DOHH2 (cell line): Measurements from ENCODE around the gene BDKRB2.

ENCODE experiments used
- H3F3A ChIP-seq: fragments of 200-600 bp; sonication (generic), shearing (Covaris generic); 2 replicates; pipeline ENCODE4 v1.6.0; 2016; ENCODE audit warnings: antibody characterized with exemption, mild to moderate bottlenecking; ENCODE audit not compliant: control insufficient read depth, insufficient read depth
- H3K27ac ChIP-seq: fragments of 200-600 bp; sonication (generic); 2 replicates; pipeline ENCODE4 v1.5.1; 2014; ENCODE audit warnings: low read depth, mild to moderate bottlenecking, low read length, moderate library complexity
- H3K27me3 ChIP-seq: fragments of 200-600 bp; sonication (generic); 2 replicates; pipeline ENCODE4 v1.6.1; 2014; ENCODE audit warnings: mild to moderate bottlenecking, low read length, mixed read lengths; ENCODE audit not compliant: control insufficient read depth
- H3K36me3 ChIP-seq: fragments of 200-600 bp; sonication (generic); 2 replicates; pipeline ENCODE4 v1.6.1; 2014; ENCODE audit warnings: mild to moderate bottlenecking, low read length, moderate library complexity, mixed read lengths; ENCODE audit not compliant: control insufficient read depth
- H3K4me1 ChIP-seq: fragments of 200-600 bp; sonication (generic); 2 replicates; pipeline ENCODE4 v1.6.1; 2014; ENCODE audit warnings: mild to moderate bottlenecking, low read length, mixed read lengths; ENCODE audit not compliant: control insufficient read depth
- H3K4me2 ChIP-seq: fragments of 200-600 bp; sonication (generic); 2 replicates; pipeline ENCODE4 v1.6.0; 2014; ENCODE audit warnings: mild to moderate bottlenecking, low read length, moderate library complexity
- H3K4me3 ChIP-seq: fragments of 200-600 bp; sonication (generic); 2 replicates; pipeline ENCODE4 v1.5.1; 2014; ENCODE audit warnings: mild to moderate bottlenecking, low read length, mixed read lengths
- H3K79me2 ChIP-seq: fragments of 200-600 bp; sonication (generic); 2 replicates; pipeline ENCODE4 v1.6.1; 2014; ENCODE audit warnings: mild to moderate bottlenecking, low read length, mixed read lengths; ENCODE audit not compliant: control insufficient read depth
- H3K9me2 ChIP-seq: fragments of 200-600 bp; sonication (generic); replicated peaks from 2 replicates; pipeline ENCODE4 v1.6.1; 2014; ENCODE audit warnings: mild to moderate bottlenecking, low read length, mixed read lengths; ENCODE audit not compliant: control insufficient read depth
- H3K9me3 ChIP-seq: fragments of 200-600 bp; sonication (generic); 2 replicates; pipeline ENCODE4 v1.6.1; 2014; ENCODE audit warnings: antibody characterized with exemption, low read length, mixed read lengths; ENCODE audit not compliant: control insufficient read depth, insufficient read depth
- H4K20me1 ChIP-seq: fragments of 200-600 bp; sonication (generic); 2 replicates; pipeline ENCODE4 v1.6.0; 2014; ENCODE audit warnings: low read depth, mild to moderate bottlenecking, antibody characterized with exemption, low read length, moderate library complexity; ENCODE audit not compliant: control insufficient read depth, insufficient read depth
- CTCF ChIP-seq: fragments of 200-600 bp; sonication (generic); IDR thresholded peaks from one replicate; pipeline ENCODE4 v1.5.1; 2014; ENCODE audit warnings: antibody characterized with exemption, mild to moderate bottlenecking, low read depth, low read length; ENCODE audit not compliant: poor library complexity, severe bottlenecking
- EZH2phosphoT487 ChIP-seq: fragments of 200-600 bp; sonication (generic); IDR thresholded peaks from 2 replicates; pipeline ENCODE4 v1.6.1; 2017; ENCODE audit warnings: borderline replicate concordance, mild to moderate bottlenecking, antibody characterized with exemption, low read length, moderate library complexity, mixed read lengths

BDKRB2 gene

GRCh38 chr14:96257900-96258299, 53.3 kb downstream of the BDKRB2 start:
- Histone ChIP-seq H3K27me3 (peaks cover 15% of the 10 kb centered on the region), H3K27ac (no peak overlapping the region), H3K4me1 (no peaks in the 10 kb centered on the region), H4K20me1 (no peaks in the 10 kb centered on the region), H3K4me2 (no peak overlapping the region), H3K36me3 (no peaks in the 10 kb centered on the region), H3K9me2 (no peaks in the 10 kb centered on the region), H3F3A (no peaks in the 10 kb centered on the region), H3K9me3 (no peaks in the 10 kb centered on the region), H3K4me3 (no peak overlapping the region), H3K79me2 (no peaks in the 10 kb centered on the region)
- no peak for TF ChIP-seq CTCF
- no peak for TF ChIP-seq EZH2phosphoT487

DNA sequence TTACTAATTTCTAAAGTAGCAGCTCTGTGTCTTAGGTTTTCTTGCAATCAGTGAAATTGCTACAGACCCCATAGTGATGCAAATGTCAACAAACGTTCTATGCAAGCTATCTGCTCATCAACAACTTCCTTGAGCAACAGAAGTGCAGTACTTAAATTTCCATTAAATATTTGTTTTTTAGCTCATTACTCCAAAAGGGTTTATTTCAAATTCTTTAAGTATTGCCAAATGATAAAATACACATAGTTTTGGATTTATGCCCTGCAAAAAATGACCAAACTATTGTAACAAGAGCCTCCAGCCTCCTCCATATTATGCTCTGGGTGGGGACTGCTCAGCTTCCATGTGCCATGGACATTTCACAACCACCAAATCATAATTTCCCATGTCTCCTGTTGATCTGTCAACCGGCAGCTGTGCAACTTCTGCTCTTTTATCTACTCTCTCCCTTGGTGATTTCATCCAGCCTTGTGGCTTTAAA, 55.7 kb downstream of the BDKRB2 start:
- H3K4me3 ChIP-seq, result no peak overlapping the region
- H3K27me3 ChIP-seq, result peaks cover 13% of the 10 kb centered on the region
- no peak overlapping the region for H3K27ac ChIP-seq
- H4K20me1 ChIP-seq, result no peaks in the 10 kb centered on the region
- no peaks in the 10 kb centered on the region for H3K9me3 ChIP-seq
- no peaks in the 10 kb centered on the region for H3K79me2 ChIP-seq
- no peaks in the 10 kb centered on the region for H3K4me1 ChIP-seq
- H3F3A ChIP-seq, result no peaks in the 10 kb centered on the region
- no peak for TF ChIP-seq EZH2phosphoT487
- no peak for TF ChIP-seq CTCF
- H3K9me2 ChIP-seq, result no peaks in the 10 kb centered on the region
- no peaks in the 10 kb centered on the region for H3K36me3 ChIP-seq
- no peak overlapping the region for H3K4me2 ChIP-seq

GRCh38 chr14:96261053-96261452, 56.4 kb downstream of the BDKRB2 start:
- Histone ChIP-seq H3K4me3 (no peak overlapping the region), H3K4me1 (no peaks in the 10 kb centered on the region), H3K36me3 (no peaks in the 10 kb centered on the region), H3K79me2 (no peaks in the 10 kb centered on the region), H3K27ac (no peak overlapping the region), H3K9me2 (no peaks in the 10 kb centered on the region), H3K27me3 (peaks cover 11% of the 10 kb centered on the region), H3K9me3 (no peaks in the 10 kb centered on the region), H4K20me1 (no peaks in the 10 kb centered on the region), H3F3A (no peaks in the 10 kb centered on the region), H3K4me2 (no peak overlapping the region)
- TF ChIP-seq CTCF (no peak), EZH2phosphoT487 (no peak)
